Natural killer cell (primary cell): Measurements from ENCODE around the gene SEC24B. TPM values are rescaled to one million over a fixed set of nuclear protein-coding genes. Genes with fewer than 3 reads are reported as not detected.

Source experiments
- ATAC-seq, 3 donors: fragments of 150-1000 bp in 2 of 3; fragments of 200-7000 bp in 1 of 3; cut with Tn5 transposase; 1 replicate in 1 of 3; 2 replicates in 2 of 3; pipeline ENCODE4 v1.10.0; 2021; ENCODE audit warnings: mild to moderate bottlenecking in 2 of 3, moderate library complexity in 2 of 3
- DNase-seq, 2 donors: peaks; one replicate each; pipeline versions ENCODE4 v3.0.0 to v3.0.0-alpha.2; 2013 to 2021; ENCODE audit warnings: mixed read lengths in 1 of 2
- H3K27ac ChIP-seq: one replicate; pipeline ENCODE4 v1.5.1; 2013; ENCODE audit warnings: mild to moderate bottlenecking, low read length
- H3K27me3 ChIP-seq: one replicate; pipeline ENCODE4 v1.6.1; 2013; ENCODE audit warnings: low read length; ENCODE audit not compliant: control insufficient read depth, insufficient read depth
- H3K36me3 ChIP-seq: one replicate; pipeline ENCODE4 v1.6.1; 2013; ENCODE audit warnings: low read length; ENCODE audit not compliant: control insufficient read depth, insufficient read depth
- H3K4me1 ChIP-seq: one replicate; pipeline ENCODE4 v1.6.1; 2013; ENCODE audit warnings: low read length; ENCODE audit not compliant: control insufficient read depth, insufficient read depth
- H3K4me3 ChIP-seq: one replicate; pipeline ENCODE4 v1.5.1; 2013; ENCODE audit warnings: low read length
- H3K9me3 ChIP-seq: one replicate; pipeline ENCODE4 v1.6.1; 2013; ENCODE audit warnings: low read length; ENCODE audit not compliant: control insufficient read depth, insufficient read depth
- H3K27ac Mint-ChIP-seq, 2 donors: one replicate each; pipeline ENCODE4 v1.8.0; 2022; ENCODE audit warnings: mild to moderate bottlenecking in 2 of 2, mixed read lengths in 2 of 2, moderate library complexity in 1 of 2
- H3K27me3 Mint-ChIP-seq, 2 donors: one replicate each; pipeline ENCODE4 v1.8.0; 2022; ENCODE audit warnings: low read depth in 2 of 2, mixed read lengths in 2 of 2
- H3K36me3 Mint-ChIP-seq: one replicate; pipeline ENCODE4 v1.8.0; 2022; ENCODE audit warnings: mixed read lengths
- H3K4me1 Mint-ChIP-seq, 2 donors: one replicate each; pipeline ENCODE4 v1.8.0; 2022; ENCODE audit warnings: mixed read lengths in 2 of 2
- H3K4me3 Mint-ChIP-seq: one replicate; pipeline ENCODE4 v1.8.0; 2022; ENCODE audit warnings: mild to moderate bottlenecking, moderate library complexity, mixed read lengths
- H3K9me3 Mint-ChIP-seq, 2 donors: one replicate each; pipeline ENCODE4 v1.8.0; 2022; ENCODE audit warnings: mixed read lengths in 2 of 2
- WGBS: methylation state at CpG from one replicate; pipeline ENCODE4 v1.1.7; 2013; ENCODE audit warnings: missing lambda C conversion rate; ENCODE audit not compliant: insufficient coverage; 5-methylcytosine and 5-hydroxymethylcytosine counted together
- intact Hi-C: fragments of 100-400 bp; cut with micrococcal nuclease; formaldehyde crosslinking; loops from one replicate; pipeline ENCODE4 v1.14.2; 2022
- total RNA-seq, 4 donors: library from RNA; stranded (reverse); fragments of 120-200 nt in 1 of 4; gene quantifications; one replicate each; pipeline versions ENCODE4 v1.2.3 to v1.2.4, GENCODE V29; 2013 to 2022
- TF ChIP-seq, protein P1 (sequence below): fragments of 200-600 bp; IDR thresholded peaks from one replicate; pipeline ENCODE4 v1.8.0; 2022; ENCODE audit warnings: antibody characterized with exemption

The SEC24B gene
- total RNA-seq, 3 donors from 2014 or later (not counting 1 experiment from before 2014, with no cell fraction given), result 38.6 to 43.9 (median 40.7) TPM

- intact Hi-C loops, result no loop called here
- no peak overlapping the region for H3K4me3 ChIP-seq
- H3K4me1 ChIP-seq, result no peaks in the 10 kb centered on the region
- H3K9me3 ChIP-seq, result no peaks in the 10 kb centered on the region
- WGBS, result no CpG with 5 or more reads among the region's 1 CpG
- peaks cover 12% of the 10 kb centered on the region for H3K27me3 ChIP-seq
- no peak overlapping the region for H3K27ac ChIP-seq
- H3K4me1 Mint-ChIP-seq, result no peaks in the 10 kb centered on the region
- no peak overlapping the region for H3K27ac Mint-ChIP-seq
- H3K36me3 Mint-ChIP-seq, result no peaks in the 10 kb centered on the region
- H3K4me3 Mint-ChIP-seq, result no peak overlapping the region
- ATAC-seq, result no peak
- no peaks in the 10 kb centered on the region for H3K36me3 ChIP-seq
- H3K9me3 Mint-ChIP-seq, result no peaks in the 10 kb centered on the region
- TF ChIP-seq, protein P1, sequence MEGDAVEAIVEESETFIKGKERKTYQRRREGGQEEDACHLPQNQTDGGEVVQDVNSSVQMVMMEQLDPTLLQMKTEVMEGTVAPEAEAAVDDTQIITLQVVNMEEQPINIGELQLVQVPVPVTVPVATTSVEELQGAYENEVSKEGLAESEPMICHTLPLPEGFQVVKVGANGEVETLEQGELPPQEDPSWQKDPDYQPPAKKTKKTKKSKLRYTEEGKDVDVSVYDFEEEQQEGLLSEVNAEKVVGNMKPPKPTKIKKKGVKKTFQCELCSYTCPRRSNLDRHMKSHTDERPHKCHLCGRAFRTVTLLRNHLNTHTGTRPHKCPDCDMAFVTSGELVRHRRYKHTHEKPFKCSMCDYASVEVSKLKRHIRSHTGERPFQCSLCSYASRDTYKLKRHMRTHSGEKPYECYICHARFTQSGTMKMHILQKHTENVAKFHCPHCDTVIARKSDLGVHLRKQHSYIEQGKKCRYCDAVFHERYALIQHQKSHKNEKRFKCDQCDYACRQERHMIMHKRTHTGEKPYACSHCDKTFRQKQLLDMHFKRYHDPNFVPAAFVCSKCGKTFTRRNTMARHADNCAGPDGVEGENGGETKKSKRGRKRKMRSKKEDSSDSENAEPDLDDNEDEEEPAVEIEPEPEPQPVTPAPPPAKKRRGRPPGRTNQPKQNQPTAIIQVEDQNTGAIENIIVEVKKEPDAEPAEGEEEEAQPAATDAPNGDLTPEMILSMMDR, result no peak
- H3K27me3 Mint-ChIP-seq, result peaks cover 12 to 51% of the 10 kb centered on the region in 2 donors
- no peak for DNase-seq
Observed at GRCh38 chr4:109398928-109399327, 34.7 kb upstream of the SEC24B start.

GRCh38 chr4:109406337-109406931, 27.2 kb upstream of the SEC24B start:
- DNase-seq (peak in 1 of 2 donors; percentile 74), ATAC-seq (peak; percentile 73 to 81 (median 76))
- H3K4me3 Mint-ChIP-seq, result no peak overlapping the region
- Histone ChIP-seq H3K27ac (no peak overlapping the region), H3K36me3 (no peaks in the 10 kb centered on the region), H3K4me1 (no peaks in the 10 kb centered on the region), H3K27me3 (peaks cover 4% of the 10 kb centered on the region), H3K4me3 (no peak overlapping the region), H3K9me3 (no peaks in the 10 kb centered on the region)
- H3K27ac Mint-ChIP-seq, result no peak overlapping the region
- H3K36me3 Mint-ChIP-seq, result no peaks in the 10 kb centered on the region
- H3K27me3 Mint-ChIP-seq, result peaks cover 10 to 14% of the 10 kb centered on the region in 2 donors
- no peaks in the 10 kb centered on the region for H3K9me3 Mint-ChIP-seq
- H3K4me1 Mint-ChIP-seq, result no peaks in the 10 kb centered on the region
- WGBS, result 13% methylated on average over 2 of the region's 2 CpGs
- TF ChIP-seq, protein P1, result peak; percentile 66
- intact Hi-C loops, result loop anchor here (1.0 to 5.0 kb wide), 2 partner anchors 724 to 1388 kb away; no protein-coding TSS in a partner anchor

DNA sequence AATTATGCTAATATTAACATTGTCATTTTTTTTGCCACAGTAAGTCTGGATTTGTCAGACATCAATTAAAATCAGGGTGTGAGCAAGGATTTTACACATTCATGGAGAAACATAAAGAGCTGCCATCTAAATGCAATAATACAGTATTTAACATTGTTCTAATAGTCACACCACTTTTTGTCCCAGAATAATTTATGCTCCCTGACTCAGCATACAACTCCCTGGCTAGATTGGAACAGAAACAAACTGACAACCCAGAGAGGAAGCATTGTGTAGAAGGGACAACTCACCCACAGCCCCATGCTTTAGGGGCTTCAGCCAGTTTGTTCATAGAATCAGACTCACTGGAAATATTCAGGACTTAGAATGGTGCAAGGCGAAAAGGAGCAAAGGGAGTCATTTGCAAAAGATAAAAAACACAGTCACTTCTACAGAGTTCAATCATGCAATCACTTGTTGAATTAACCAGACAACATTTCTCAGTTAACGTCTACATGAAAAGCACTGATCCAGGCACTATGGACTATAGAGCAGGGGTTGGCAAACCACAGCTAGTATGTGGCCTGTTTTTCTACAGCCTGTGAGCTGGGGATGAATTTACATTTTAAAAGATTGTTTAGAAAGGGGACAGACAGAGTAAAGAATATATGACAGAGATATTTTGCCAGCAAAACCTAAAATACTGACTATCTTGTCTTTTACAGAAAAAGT, 26.4 kb upstream of the SEC24B start:
- no peak overlapping the region for H3K27ac ChIP-seq
- no peaks in the 10 kb centered on the region for H3K36me3 ChIP-seq
- ATAC-seq (no peak), DNase-seq (no peak)
- no peaks in the 10 kb centered on the region for H3K9me3 Mint-ChIP-seq
- 72% methylated on average over 2 of the region's 2 CpGs for WGBS
- no peak overlapping the region for H3K4me3 Mint-ChIP-seq
- H3K4me3 ChIP-seq, result no peak overlapping the region
- peaks cover 4% of the 10 kb centered on the region for H3K27me3 ChIP-seq
- no peaks in the 10 kb centered on the region for H3K36me3 Mint-ChIP-seq
- H3K27ac Mint-ChIP-seq, result no peak overlapping the region
- no peaks in the 10 kb centered on the region for H3K9me3 ChIP-seq
- TF ChIP-seq, protein P1, result no peak
- no peaks in the 10 kb centered on the region for H3K4me1 Mint-ChIP-seq
- H3K27me3 Mint-ChIP-seq, result peaks cover 7 to 10% of the 10 kb centered on the region in 2 donors
- no peaks in the 10 kb centered on the region for H3K4me1 ChIP-seq
- intact Hi-C loops, result loop anchor here (5.0 kb wide), 1 partner anchor 725 kb away; no protein-coding TSS in a partner anchor
